ENCODE results near the gene MYRIP.
"Not testable (repeated sequence)": the region's sequence is repeated elsewhere in the genome, so short reads cannot be mapped to it uniquely, and the experiment has no call there.

The MYRIP gene

GRCh38 chr3:40258555-40258954 is 449.1 kb downstream of the MYRIP start:
- DNase-seq (ENCODE audit: extremely low read depth in 1 of 2, low read depth in 1 of 2) = no peak

GRCh38 chr3:40262331-40262730 is 452.9 kb downstream of the MYRIP start:
- no peak for DNase-seq (ENCODE audit: extremely low read depth in 1 of 2, low read depth in 1 of 2)

- DNase-seq (ENCODE audit: extremely low read depth in 1 of 2, low read depth in 1 of 2) = no peak
These were observed 455.0 kb downstream of the MYRIP start for GRCh38 chr3:40264451-40264850.

- no peak for DNase-seq (ENCODE audit: extremely low read depth in 1 of 2, low read depth in 1 of 2)
These were observed 455.8 kb downstream of the MYRIP start for GRCh38 chr3:40265181-40265580.

- DNase-seq (ENCODE audit: extremely low read depth in 1 of 2, low read depth in 1 of 2) = no peak
These were observed 458.7 kb downstream of the MYRIP start for GRCh38 chr3:40267937-40268724.

- no peak for DNase-seq (ENCODE audit: extremely low read depth in 1 of 2, low read depth in 1 of 2)
These were observed 459.6 kb downstream of the MYRIP start for GRCh38 chr3:40268802-40269524.

GRCh38 chr3:40278791-40279190 is 469.4 kb downstream of the MYRIP start:
- DNase-seq (ENCODE audit: extremely low read depth in 1 of 2, low read depth in 1 of 2) = no peak

- DNase-seq (ENCODE audit: extremely low read depth in 1 of 2, low read depth in 1 of 2) = no peak
These were observed 472.6 kb downstream of the MYRIP start for GRCh38 chr3:40281995-40282394.

GRCh38 chr3:40283057-40283456 is 473.6 kb downstream of the MYRIP start:
- not testable (repeated sequence) for DNase-seq (ENCODE audit: extremely low read depth in 1 of 2, low read depth in 1 of 2)

GRCh38 chr3:40287248-40287647 is 477.8 kb downstream of the MYRIP start:
- no peak for DNase-seq (ENCODE audit: extremely low read depth in 1 of 2, low read depth in 1 of 2)

- DNase-seq (ENCODE audit: extremely low read depth in 1 of 2, low read depth in 1 of 2) = no peak
These were observed 481.0 kb downstream of the MYRIP start for GRCh38 chr3:40290396-40290795.

GRCh38 chr3:40291471-40291870 is 482.1 kb downstream of the MYRIP start:
- DNase-seq (ENCODE audit: extremely low read depth in 1 of 2, low read depth in 1 of 2) = no peak

- no peak for DNase-seq (ENCODE audit: extremely low read depth in 1 of 2, low read depth in 1 of 2)
These were observed 483.4 kb downstream of the MYRIP start for GRCh38 chr3:40292637-40293349.

- DNase-seq (ENCODE audit: extremely low read depth in 1 of 2, low read depth in 1 of 2) = no peak
These were observed 485.0 kb downstream of the MYRIP start for GRCh38 chr3:40294434-40294833.

- no peak for DNase-seq (ENCODE audit: extremely low read depth in 1 of 2, low read depth in 1 of 2)
These were observed 488.7 kb downstream of the MYRIP start for GRCh38 chr3:40298075-40298474.

GRCh38 chr3:40299130-40299720 is 489.8 kb downstream of the MYRIP start:
- DNase-seq (ENCODE audit: extremely low read depth in 1 of 2, low read depth in 1 of 2) = no peak

- no peak for DNase-seq (ENCODE audit: extremely low read depth in 1 of 2, low read depth in 1 of 2)
These were observed 490.4 kb downstream of the MYRIP start for GRCh38 chr3:40299721-40300335.

GRCh38 chr3:40302784-40303183 is 493.4 kb downstream of the MYRIP start:
- DNase-seq (ENCODE audit: extremely low read depth in 1 of 2, low read depth in 1 of 2) = no peak

- DNase-seq (ENCODE audit: extremely low read depth in 1 of 2, low read depth in 1 of 2) = no peak
These were observed 494.9 kb downstream of the MYRIP start for GRCh38 chr3:40304352-40304751.

GRCh38 chr3:40306336-40306735 is 496.9 kb downstream of the MYRIP start:
- DNase-seq (ENCODE audit: extremely low read depth in 1 of 2, low read depth in 1 of 2) = no peak

- DNase-seq (ENCODE audit: extremely low read depth in 1 of 2, low read depth in 1 of 2) = no peak
These were observed 497.8 kb downstream of the MYRIP start for GRCh38 chr3:40307176-40307575.
